Karpas-422 (cell line): ENCODE data around the gene OTUB1. TPM values are rescaled to one million over a fixed set of nuclear protein-coding genes. Genes with fewer than 3 reads are reported as not detected.
"Not testable (repeated sequence)": the region's sequence is repeated elsewhere in the genome, so short reads cannot be mapped to it uniquely, and the experiment has no call there.

Source experiments
- DNase-seq: peaks from one replicate; pipeline ENCODE4 v3.0.0-alpha.2; 2015
- H2AFZ ChIP-seq: fragments of 200-600 bp; sonication (generic); 2 replicates; pipeline ENCODE4 v1.6.1; 2014; ENCODE audit warnings: antibody characterized with exemption, low read length, mixed read lengths
- H3K27ac ChIP-seq: fragments of 200-600 bp; sonication (generic); 2 replicates; pipeline ENCODE4 v1.5.1; 2014; ENCODE audit warnings: mild to moderate bottlenecking, low read length, moderate library complexity
- H3K27me3 ChIP-seq: fragments of 200-600 bp; sonication (generic); 2 replicates; pipeline ENCODE4 v1.6.1; 2014; ENCODE audit warnings: low read length, mixed read lengths
- H3K36me3 ChIP-seq: fragments of 200-600 bp; sonication (generic); 2 replicates; pipeline ENCODE4 v1.6.1; 2014; ENCODE audit warnings: low read length, mixed read lengths; ENCODE audit not compliant: insufficient read depth
- H3K4me1 ChIP-seq: fragments of 200-600 bp; sonication (generic); 2 replicates; pipeline ENCODE4 v1.6.1; 2014; ENCODE audit warnings: mild to moderate bottlenecking, low read length, mixed read lengths
- H3K4me2 ChIP-seq: fragments of 200-600 bp; sonication (generic); 2 replicates; pipeline ENCODE4 v1.6.1; 2014; ENCODE audit warnings: low read length, low read depth, mild to moderate bottlenecking; ENCODE audit not compliant: poor library complexity, severe bottlenecking
- H3K4me3 ChIP-seq: fragments of 200-600 bp; sonication (generic); 2 replicates; pipeline ENCODE4 v1.5.1; 2014; ENCODE audit warnings: mild to moderate bottlenecking, antibody characterized with exemption, low read length, mixed read lengths
- H3K79me2 ChIP-seq: fragments of 200-600 bp; sonication (generic); 2 replicates; pipeline ENCODE4 v1.6.1; 2014; ENCODE audit warnings: mild to moderate bottlenecking, low read length, mixed read lengths
- H3K9ac ChIP-seq: fragments of 200-600 bp; sonication (generic); 2 replicates; pipeline ENCODE4 v1.6.0; 2014; ENCODE audit warnings: low read length
- H3K9me2 ChIP-seq: fragments of 200-600 bp; sonication (generic), shearing (Covaris generic); replicated peaks from 2 replicates; pipeline ENCODE4 v1.6.0; 2014; ENCODE audit warnings: mild to moderate bottlenecking, low read length, moderate library complexity; ENCODE audit not compliant: insufficient read depth
- H3K9me3 ChIP-seq: fragments of 300-700, 200-600 bp; sonication (generic); 2 replicates; pipeline ENCODE4 v1.6.1; 2014; ENCODE audit warnings: low read length, mixed read lengths
- H4K20me1 ChIP-seq: fragments of 200-600 bp; sonication (generic); 2 replicates; pipeline ENCODE4 v1.6.1; 2014; ENCODE audit warnings: mild to moderate bottlenecking, antibody characterized with exemption, low read length, low read depth; ENCODE audit not compliant: insufficient read depth
- total RNA-seq: library from RNA; depleted of rRNA; stranded (reverse); fragments of >200 nt; shearing (Covaris generic); gene quantifications from 2 replicates; pipeline ENCODE4 v1.2.3, GENCODE V29; 2014; ENCODE audit warnings: low replicate concordance

Gene OTUB1
- total RNA-seq, 1 experiment from 2014 or later, result 41.6 TPM

- no peak overlapping the region for H3K4me3 ChIP-seq
Measured at GRCh38 chr11:63969461-63969860, 16.8 kb upstream of the OTUB1 start.

GRCh38 chr11:63970902-63971301, 15.3 kb upstream of the OTUB1 start:
- Histone ChIP-seq H3K79me2 (peaks cover 15% of the 10 kb centered on the region), H2AFZ (no peak overlapping the region), H3K36me3 (peaks cover under 1% of the 10 kb centered on the region; the same call in 1 of the 2 replicates), H3K4me3 (no peak overlapping the region), H3K9ac (no peak overlapping the region), H3K4me2 (no peak overlapping the region), H3K27ac (no peak overlapping the region), H4K20me1 (no peaks in the 10 kb centered on the region), H3K27me3 (no peaks in the 10 kb centered on the region), H3K9me2 (no peaks in the 10 kb centered on the region), H3K9me3 (no peaks in the 10 kb centered on the region), H3K4me1 (peaks cover 3% of the 10 kb centered on the region)
- DNase-seq, result no peak

More at GRCh38 chr11:63969461-63969860, 16.8 kb upstream of the OTUB1 start:
- H3K9me3 ChIP-seq, result no peaks in the 10 kb centered on the region
- no peak overlapping the region for H3K27ac ChIP-seq
- no peaks in the 10 kb centered on the region for H4K20me1 ChIP-seq
- no peaks in the 10 kb centered on the region for H3K36me3 ChIP-seq
- H3K4me1 ChIP-seq, result no peaks in the 10 kb centered on the region
- no peak overlapping the region for H3K4me2 ChIP-seq
- no peak overlapping the region for H3K9ac ChIP-seq
- H3K9me2 ChIP-seq, result no peaks in the 10 kb centered on the region
- no peak overlapping the region for H2AFZ ChIP-seq
- no peaks in the 10 kb centered on the region for H3K27me3 ChIP-seq
- no peak for DNase-seq
- peaks cover under 1% of the 10 kb centered on the region for H3K79me2 ChIP-seq

DNA sequence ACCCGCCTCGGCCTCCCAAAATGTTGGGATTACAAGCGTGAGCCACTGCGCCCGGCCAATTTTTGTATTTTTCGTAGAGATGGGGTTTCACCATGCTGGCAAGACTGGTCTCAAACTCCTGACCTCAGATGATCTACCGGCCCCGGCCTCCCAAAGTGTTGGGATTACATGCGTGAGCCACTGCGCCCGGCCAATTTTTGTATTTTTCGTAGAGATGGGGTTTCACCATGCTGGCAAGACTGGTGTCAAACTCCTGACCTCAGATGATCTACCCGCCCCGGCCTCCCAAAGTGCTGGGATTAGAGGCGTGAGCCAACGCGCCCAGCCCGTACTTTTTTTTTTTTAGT, 12.4 kb upstream of the OTUB1 start:
- H4K20me1 ChIP-seq, H3K9ac ChIP-seq, H3K27me3 ChIP-seq, H3K36me3 ChIP-seq, H3K4me2 ChIP-seq, H3K27ac ChIP-seq, DNase-seq, H2AFZ ChIP-seq, H3K9me3 ChIP-seq, H3K9me2 ChIP-seq: not testable (repeated sequence)
- Histone ChIP-seq H3K79me2 (peaks cover 33% of the 10 kb centered on the region), H3K4me3 (peak overlapping the region; percentile 20; the same call in 1 of the 2 replicates), H3K4me1 (peaks cover 10% of the 10 kb centered on the region)

- Histone ChIP-seq H4K20me1 (no peaks in the 10 kb centered on the region), H3K27me3 (no peaks in the 10 kb centered on the region), H3K79me2 (peaks cover 37% of the 10 kb centered on the region), H2AFZ (peak within 1 kb of the TSS; percentile 55; the same call in 1 of the 2 replicates), H3K9ac (peak within 1 kb of the TSS; percentile 100), H3K9me2 (no peaks in the 10 kb centered on the region), H3K4me3 (peak within 1 kb of the TSS; percentile 98), H3K4me2 (peak within 1 kb of the TSS; percentile 57), H3K9me3 (no peaks in the 10 kb centered on the region), H3K36me3 (peaks cover 8% of the 10 kb centered on the region), H3K27ac (peak within 1 kb of the TSS; percentile 79), H3K4me1 (peaks cover 10% of the 10 kb centered on the region)
- peak; percentile 100 for DNase-seq
Measured at GRCh38 chr11:63974259-63975143, 11.7 kb upstream of the OTUB1 start, which contains the start of gene COX8A. COX8A (plus strand) TSS chr11:63974620; CDS start chr11:63974681, 61 bp downstream.

DNA sequence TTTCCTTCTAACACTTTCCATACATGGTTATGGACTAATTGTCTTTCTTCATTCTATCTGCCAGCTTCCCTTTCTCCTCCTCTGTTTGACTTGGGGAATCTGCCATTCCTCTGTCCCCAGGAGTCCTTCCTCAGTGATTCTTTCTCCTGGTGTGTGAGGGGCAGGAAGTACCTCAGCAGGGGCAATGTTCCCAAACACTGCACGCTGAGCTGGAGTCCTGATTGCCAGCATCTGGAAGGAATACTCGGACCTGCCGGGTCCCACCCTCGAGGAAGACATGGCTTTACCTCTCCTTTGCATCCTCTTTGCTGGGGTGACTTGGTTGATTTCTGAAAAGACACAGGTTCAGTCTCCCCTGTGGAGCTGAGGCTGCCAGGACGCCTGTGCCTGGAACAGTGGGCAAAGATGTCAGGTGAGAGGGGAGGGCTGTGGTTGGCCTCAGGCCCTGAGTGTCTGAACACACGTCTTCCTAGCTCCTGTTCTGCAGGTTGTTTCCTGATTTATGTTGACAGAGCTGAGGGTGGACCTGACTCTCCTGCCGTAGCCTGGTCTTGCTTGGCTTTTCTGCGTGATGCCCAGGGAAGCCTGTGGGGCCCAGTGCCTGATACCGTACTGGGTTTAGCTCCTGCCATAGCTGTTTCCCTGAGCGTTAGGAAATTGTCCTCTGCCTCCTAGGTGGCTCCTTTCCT, 7.5 kb upstream of the OTUB1 start:
- peaks cover 43% of the 10 kb centered on the region for H3K79me2 ChIP-seq
- H3K4me1 ChIP-seq, result peaks cover 20% of the 10 kb centered on the region
- no peaks in the 10 kb centered on the region for H4K20me1 ChIP-seq

GRCh38 chr11:63979426-63979825, 6.8 kb upstream of the OTUB1 start:
- no peak for DNase-seq
- no peaks in the 10 kb centered on the region for H3K9me3 ChIP-seq
- H3K4me2 ChIP-seq, result no peak overlapping the region
- H3K4me1 ChIP-seq, result peaks cover 20% of the 10 kb centered on the region
- no peaks in the 10 kb centered on the region for H3K27me3 ChIP-seq
- H3K4me3 ChIP-seq, result no peak overlapping the region
- peaks cover 43% of the 10 kb centered on the region for H3K79me2 ChIP-seq
- no peak overlapping the region for H3K27ac ChIP-seq
- H3K36me3 ChIP-seq, result peaks cover 8% of the 10 kb centered on the region
- no peak overlapping the region for H2AFZ ChIP-seq
- no peaks in the 10 kb centered on the region for H3K9me2 ChIP-seq
- H4K20me1 ChIP-seq, result no peaks in the 10 kb centered on the region
- no peak overlapping the region for H3K9ac ChIP-seq

More for the DNA sequence above, 7.5 kb upstream of the OTUB1 start:
- Histone ChIP-seq H3K4me2 (no peak overlapping the region), H2AFZ (no peak overlapping the region), H3K9me2 (no peaks in the 10 kb centered on the region), H3K9me3 (no peaks in the 10 kb centered on the region), H3K36me3 (peaks cover 8% of the 10 kb centered on the region), H3K27ac (no peak overlapping the region), H3K4me3 (no peak overlapping the region), H3K27me3 (no peaks in the 10 kb centered on the region), H3K9ac (no peak overlapping the region)
- DNase-seq, result no peak

GRCh38 chr11:63985812-63986155, 454 bp upstream of the OTUB1 start:
- H3K79me2 ChIP-seq, result peaks cover 39% of the 10 kb centered on the region
- H3K27ac ChIP-seq, result peak overlapping the region; percentile 80
- H3K9me3 ChIP-seq, result no peaks in the 10 kb centered on the region
- H3K36me3 ChIP-seq, result peaks cover 7% of the 10 kb centered on the region; the same call in 1 of the 2 replicates
- peak overlapping the region; percentile 92 for H3K4me2 ChIP-seq
- peak overlapping the region; percentile 89 for H2AFZ ChIP-seq
- H4K20me1 ChIP-seq, result peaks cover 22% of the 10 kb centered on the region
- H3K4me1 ChIP-seq, result peaks cover 29% of the 10 kb centered on the region
- H3K27me3 ChIP-seq, result no peaks in the 10 kb centered on the region
- peak overlapping the region; percentile 83 for H3K4me3 ChIP-seq
- no peaks in the 10 kb centered on the region for H3K9me2 ChIP-seq
- peak overlapping the region; percentile 93 for H3K9ac ChIP-seq
- peak; percentile 91 for DNase-seq

DNA sequence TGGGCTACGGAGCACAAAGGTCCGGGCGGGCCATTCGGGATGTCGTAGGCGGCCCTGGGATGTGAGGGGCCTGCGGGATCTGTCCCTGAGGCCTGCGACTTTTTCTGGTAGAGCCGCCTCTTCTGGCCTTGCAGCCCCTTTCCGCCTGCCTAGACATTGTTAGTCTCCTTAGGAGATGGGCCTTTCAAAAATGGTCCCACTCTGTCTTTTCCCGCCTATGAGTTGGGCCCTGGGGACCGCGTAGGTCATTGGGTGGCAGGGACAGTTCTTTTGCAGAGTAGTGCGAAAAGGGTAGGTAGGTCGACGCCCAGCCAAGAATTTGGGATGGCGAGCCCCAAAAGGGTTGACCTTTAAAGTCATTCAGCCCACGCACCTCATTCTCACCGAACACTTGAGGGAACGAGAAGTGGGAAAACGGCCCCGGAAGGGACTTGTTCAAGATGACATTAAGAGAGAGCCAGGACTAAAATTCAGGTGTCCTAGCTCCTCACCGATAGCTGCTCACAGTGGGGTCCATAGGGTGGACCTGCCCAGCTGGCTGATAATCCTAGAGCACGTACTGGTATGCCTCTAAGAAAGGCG, 785 bp downstream of the OTUB1 start:
- Histone ChIP-seq H3K27ac (peak overlapping the region; percentile 80), H3K4me2 (peak overlapping the region; percentile 92), H4K20me1 (peaks cover 22% of the 10 kb centered on the region), H2AFZ (no peak overlapping the region), H3K9me3 (no peaks in the 10 kb centered on the region), H3K9me2 (no peaks in the 10 kb centered on the region), H3K27me3 (no peaks in the 10 kb centered on the region), H3K4me3 (peak overlapping the region; percentile 83), H3K4me1 (peaks cover 28% of the 10 kb centered on the region), H3K36me3 (peaks cover 7% of the 10 kb centered on the region; the same call in 1 of the 2 replicates), H3K79me2 (peaks cover 44% of the 10 kb centered on the region), H3K9ac (peak overlapping the region; percentile 93)
- DNase-seq, result no peak
